Measurements from ENCODE around the gene BDKRB2.

BDKRB2 gene

DNA sequence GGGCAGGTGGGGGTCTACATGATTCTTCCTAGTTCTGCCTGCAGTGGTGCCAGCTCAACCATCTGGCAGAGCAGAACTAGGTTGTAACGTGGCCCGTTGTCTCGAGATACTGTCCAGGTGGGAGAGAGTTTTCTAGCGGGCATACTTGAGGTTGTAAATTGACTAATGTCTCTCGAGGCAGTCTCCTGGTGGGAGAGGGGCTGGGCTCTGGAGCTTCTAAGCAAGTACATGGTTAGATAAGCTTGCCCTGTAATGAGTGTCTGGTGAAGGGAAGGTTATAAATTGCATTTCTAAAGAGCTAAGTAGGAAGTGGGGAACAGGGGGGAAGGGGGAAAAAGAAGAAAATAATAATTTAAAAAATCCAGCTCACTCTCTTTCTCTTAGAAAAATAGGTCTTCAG is 69.5 kb downstream of the BDKRB2 start:
- no peak for DNase-seq

DNA sequence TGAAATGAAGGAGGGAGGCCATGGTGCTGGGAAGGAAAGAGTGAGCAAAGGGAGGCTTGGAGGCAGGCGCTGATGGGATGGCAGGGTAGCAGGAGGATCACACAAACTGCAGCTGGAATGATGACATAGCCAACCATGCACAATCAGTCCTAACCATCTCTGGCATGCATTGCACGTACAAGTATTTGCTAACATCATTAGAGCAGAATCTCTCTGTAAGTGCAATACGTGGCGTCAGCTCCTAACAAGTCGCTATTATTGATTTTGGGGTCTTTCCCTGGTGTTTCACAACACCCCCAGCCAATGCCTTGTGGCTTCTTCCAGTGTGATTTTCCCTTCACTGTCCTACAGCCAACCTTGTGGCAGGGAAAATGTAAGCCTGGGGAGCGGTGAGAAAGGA is 69.9 kb downstream of the BDKRB2 start:
- DNase-seq, result no peak

DNA sequence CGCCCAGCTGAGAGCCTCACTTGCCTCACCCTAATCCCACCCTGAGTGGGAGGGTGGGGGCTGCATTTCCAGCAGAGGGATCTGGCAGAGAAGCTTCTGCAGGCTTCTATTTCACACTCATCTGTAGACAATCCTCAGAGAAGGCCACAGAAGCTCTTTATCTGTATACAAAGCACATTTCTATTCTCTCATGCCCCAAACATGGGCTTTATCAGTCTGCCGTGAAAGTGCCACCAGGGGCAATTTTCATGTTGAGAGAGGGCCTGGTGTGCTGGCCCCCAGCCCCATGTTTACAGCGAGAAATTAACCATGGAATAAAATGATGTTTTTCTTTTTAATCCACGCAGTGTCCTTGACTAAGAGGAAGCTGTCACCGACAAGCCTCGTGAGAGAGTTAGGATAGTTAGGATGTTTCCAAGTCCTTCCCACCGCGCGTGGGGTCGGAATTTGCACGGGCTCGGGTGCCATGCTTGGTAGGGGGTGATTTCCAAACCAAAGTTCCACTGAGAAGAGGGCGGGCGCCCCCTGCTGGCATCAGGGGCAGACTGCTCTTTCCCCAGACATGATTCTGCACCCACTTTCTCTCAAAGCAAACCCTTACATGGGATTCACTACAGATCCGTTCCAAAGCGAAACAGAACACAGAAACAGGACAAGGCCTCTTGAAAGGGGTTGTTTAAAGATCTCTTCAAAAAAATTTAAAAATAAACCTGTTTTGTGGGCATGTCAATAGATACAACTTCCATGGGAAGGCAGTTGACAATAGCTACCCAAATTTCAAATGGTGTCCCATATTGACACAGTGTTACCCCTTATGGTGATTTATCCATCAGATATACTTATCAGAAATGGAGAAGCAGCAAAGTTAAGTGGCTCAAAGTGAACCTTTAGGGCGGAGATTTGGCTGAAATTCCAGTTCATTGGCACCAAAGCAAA is 70.8 kb downstream of the BDKRB2 start:
- peak; percentile 9 for DNase-seq

DNA sequence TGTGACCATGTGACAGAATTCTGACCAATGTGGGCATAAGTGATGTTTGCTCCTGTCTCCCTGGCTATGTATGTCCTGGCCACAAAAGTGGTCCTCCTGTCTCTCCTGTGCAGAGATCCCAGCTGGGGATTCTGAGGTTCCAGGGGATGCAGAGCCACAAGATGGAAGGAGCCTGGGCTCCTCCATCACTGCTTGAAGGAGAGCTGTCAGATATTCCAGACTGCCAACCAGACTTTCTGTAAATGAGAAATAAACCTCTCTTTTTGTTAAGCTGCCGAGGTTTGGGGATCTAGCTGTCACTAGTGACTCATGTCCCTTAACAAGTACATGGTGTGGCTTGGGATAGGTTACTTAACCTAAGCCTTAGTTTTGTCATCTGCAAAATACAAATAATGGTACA is 73.3 kb downstream of the BDKRB2 start:
- DNase-seq, result no peak

DNA sequence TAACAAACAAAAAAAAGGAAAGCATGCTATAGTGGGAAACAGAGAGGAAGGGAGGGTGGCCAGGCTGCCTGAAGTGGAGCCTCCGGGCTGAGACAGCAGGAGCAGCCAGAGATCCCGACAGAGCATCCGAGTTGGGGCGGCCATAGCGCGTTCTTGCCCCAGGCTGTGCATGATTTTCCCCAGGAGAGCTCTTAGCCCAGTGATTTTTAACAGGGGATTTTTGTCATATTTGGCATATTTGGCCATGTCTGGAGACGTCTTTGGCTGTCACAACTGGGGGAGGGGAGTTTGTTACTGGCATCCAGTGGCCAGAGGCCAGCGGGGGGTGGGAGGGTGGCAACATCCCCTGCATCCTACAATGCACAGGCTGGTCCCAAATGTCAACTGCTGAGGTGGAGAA is 74.9 kb downstream of the BDKRB2 start:
- DNase-seq, result no peak

- DNase-seq, result no peak
Measured at GRCh38 chr14:96280104-96280503, 75.5 kb downstream of the BDKRB2 start.

DNA sequence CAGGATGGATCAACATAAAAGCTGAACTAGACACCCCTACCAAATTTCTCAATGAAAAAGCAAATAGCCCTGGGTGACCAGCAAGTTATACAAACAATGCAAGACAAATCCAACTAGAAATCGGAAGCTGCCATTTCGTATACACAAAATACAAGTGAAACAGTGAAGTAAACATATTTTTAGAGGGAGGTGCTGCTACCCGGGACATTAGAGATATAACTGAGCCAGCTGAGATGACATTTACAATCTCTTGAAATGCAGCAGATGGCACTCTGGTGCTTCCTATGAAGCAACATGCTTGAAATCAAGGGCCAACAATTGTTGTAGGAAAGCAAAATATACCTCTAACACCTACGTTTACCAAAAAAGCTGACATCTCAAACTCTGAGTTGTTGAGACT is 76.8 kb downstream of the BDKRB2 start:
- DNase-seq, result no peak

GRCh38 chr14:96284008-96284407 is 79.4 kb downstream of the BDKRB2 start:
- DNase-seq, result no peak

- no peak for DNase-seq
Measured at GRCh38 chr14:96284430-96284829, 79.8 kb downstream of the BDKRB2 start.

DNA sequence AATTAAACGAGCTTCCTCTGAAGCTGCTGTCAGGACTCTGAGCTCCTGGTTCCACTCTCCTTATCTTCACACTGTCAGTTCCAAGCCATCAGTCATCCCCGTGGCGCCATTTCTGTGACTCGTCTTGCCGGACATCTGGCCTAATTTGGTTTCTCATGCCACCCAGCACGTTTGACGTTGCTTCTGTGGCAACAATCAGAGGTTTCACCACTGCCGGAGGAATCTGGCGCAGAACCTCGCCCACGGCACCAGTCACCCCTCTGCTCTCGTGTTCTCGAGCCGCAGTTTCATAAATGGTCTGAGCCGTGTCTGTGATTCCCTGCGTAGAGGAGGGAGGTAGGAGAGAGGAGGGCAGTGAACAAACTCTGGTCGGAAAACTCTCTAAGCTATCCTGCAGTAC is 81.0 kb downstream of the BDKRB2 start:
- no peak for DNase-seq

DNA sequence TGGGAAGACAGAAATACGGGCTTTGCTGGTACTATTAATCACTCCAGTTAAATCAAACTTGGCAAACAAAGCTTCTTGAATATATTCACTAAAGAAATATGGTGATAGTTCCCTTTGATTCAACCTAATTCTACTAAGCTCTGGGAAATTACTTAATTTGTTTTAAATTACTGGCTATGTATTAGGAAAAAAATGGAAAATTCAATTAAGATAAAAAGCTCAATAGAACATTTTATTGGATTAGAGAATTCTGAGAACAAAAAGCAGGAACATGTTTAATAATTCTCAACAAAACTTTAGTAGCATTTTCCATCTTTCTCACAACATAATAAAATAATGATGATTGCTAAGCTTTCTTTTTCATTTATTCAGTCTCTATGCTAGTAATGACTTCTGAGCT is 81.6 kb downstream of the BDKRB2 start:
- no peak for DNase-seq

DNA sequence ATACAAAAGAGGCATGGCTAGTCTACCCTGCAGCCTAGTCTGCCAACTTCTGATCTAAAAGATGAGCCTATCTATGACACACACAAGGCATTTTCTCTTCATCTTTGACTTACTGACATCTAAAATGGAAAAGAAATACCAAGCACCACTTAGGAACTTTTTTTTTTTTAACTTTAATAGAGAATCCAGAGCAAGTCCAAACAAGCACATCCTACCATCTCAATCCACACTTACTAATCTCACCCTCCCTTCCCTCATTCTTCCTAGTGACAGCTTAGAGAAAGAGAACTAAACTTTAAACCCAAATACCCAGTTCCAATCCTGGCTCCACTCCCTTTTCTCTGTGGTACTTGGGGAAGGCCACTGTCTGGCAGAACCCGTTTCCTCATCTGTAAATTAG is 83.2 kb downstream of the BDKRB2 start:
- no peak for DNase-seq

Measured in NCI-H446 treated with DMSO at 0.1 percent for 48 hours (cell line).